Hepatocyte (in vitro differentiated cells): ENCODE measurements around the gene NKX1-1. TPM values are rescaled to one million over a fixed set of nuclear protein-coding genes. Genes with fewer than 3 reads are reported as not detected.

Experiments used
- DNase-seq: peaks from one replicate; pipeline ENCODE4 v3.0.0-alpha.2; 2016; ENCODE audit warnings: low spot score
- H2AFZ ChIP-seq: fragments of 200-600 bp; sonication (generic); 2 replicates; pipeline ENCODE4 v1.6.0; 2016; ENCODE audit warnings: antibody characterized with exemption, mild to moderate bottlenecking
- H3K27ac ChIP-seq: fragments of 200-600 bp; sonication (generic); 2 replicates; pipeline ENCODE4 v1.5.1; 2016; ENCODE audit warnings: mild to moderate bottlenecking
- H3K27me3 ChIP-seq: fragments of 200-600 bp; sonication (generic); 2 replicates; pipeline ENCODE4 v1.6.1; 2016
- H3K36me3 ChIP-seq: fragments of 200-600 bp; sonication (generic); replicated peaks from 2 replicates; pipeline ENCODE4 v1.5.1; 2016; ENCODE audit warnings: low read depth; ENCODE audit not compliant: insufficient read depth
- H3K4me1 ChIP-seq: fragments of 200-600 bp; sonication (generic); 2 replicates; pipeline ENCODE4 v1.5.1; 2016; ENCODE audit warnings: mild to moderate bottlenecking, moderate library complexity; ENCODE audit not compliant: insufficient read depth
- H3K4me2 ChIP-seq: fragments of 200-600 bp; sonication (generic); 2 replicates; pipeline ENCODE4 v1.6.0; 2016
- H3K4me3 ChIP-seq: fragments of 200-600 bp; sonication (generic); 2 replicates; pipeline ENCODE4 v1.5.1; 2016; ENCODE audit warnings: mild to moderate bottlenecking
- H3K79me2 ChIP-seq: fragments of 200-600 bp; sonication (generic); 2 replicates; pipeline ENCODE4 v1.6.0; 2017; ENCODE audit warnings: mild to moderate bottlenecking
- H3K9me2 ChIP-seq: fragments of 200-600 bp; sonication (generic); replicated peaks from 2 replicates; pipeline ENCODE4 v1.6.0; 2017; ENCODE audit warnings: mild to moderate bottlenecking; ENCODE audit not compliant: insufficient read depth
- H3K9me3 ChIP-seq: fragments of 200-600 bp; sonication (generic); 2 replicates; pipeline ENCODE4 v1.5.1; 2016; ENCODE audit warnings: low read depth, mild to moderate bottlenecking
- H4K20me1 ChIP-seq: fragments of 200-600 bp; sonication (generic); 2 replicates; pipeline ENCODE4 v1.6.0; 2016; ENCODE audit warnings: mild to moderate bottlenecking; ENCODE audit not compliant: insufficient read depth, poor library complexity, severe bottlenecking
- CTCF ChIP-seq: fragments of 200-600 bp; sonication (generic); IDR thresholded peaks from 2 replicates; pipeline ENCODE4 v1.5.1; 2016; ENCODE audit warnings: antibody characterized with exemption, mild to moderate bottlenecking; ENCODE audit not compliant: poor library complexity
- EZH2 ChIP-seq: fragments of 200-600 bp; sonication (generic); IDR thresholded peaks from 2 replicates; pipeline ENCODE4 v1.6.1; 2016; ENCODE audit warnings: antibody characterized with exemption, mild to moderate bottlenecking, borderline replicate concordance
- EZH2phosphoT487 ChIP-seq: fragments of 200-600 bp; sonication (generic); IDR thresholded peaks from one replicate; pipeline ENCODE4 v1.6.1; 2018; ENCODE audit warnings: antibody characterized with exemption, mild to moderate bottlenecking, low read depth, moderate library complexity; ENCODE audit not compliant: unreplicated experiment, severe bottlenecking
- WGBS: methylation state at CpG from one replicate; pipeline ENCODE4 v1.1.6; 2016; ENCODE audit warnings: low lambda C conversion rate; ENCODE audit errors: missing lambda C conversion rate; 5-methylcytosine and 5-hydroxymethylcytosine counted together
- polyA plus RNA-seq: library from polyadenylated mRNA; unstranded; fragments of >200 nt; fragmentation: Nextera tagmentation; extraction: Ambion mirVana; gene quantifications from 2 replicates; pipeline ENCODE4 v1.2.1, GENCODE V29; 2016
- total RNA-seq: library from RNA; depleted of rRNA; stranded (reverse); fragments of >200 nt; gene quantifications from 2 replicates; pipeline ENCODE4 v1.2.3, GENCODE V29; 2014

The NKX1-1 gene
- total and polyA plus RNA-seq, 2 experiments from 2014 or later, result not detected

GRCh38 chr4:1383728-1384591 lies 22.3 kb downstream of the NKX1-1 start:
- Histone ChIP-seq H3K27ac (no peak overlapping the region), H3K4me1 (no peaks in the 10 kb centered on the region), H2AFZ (no peak overlapping the region), H4K20me1 (no peaks in the 10 kb centered on the region), H3K9me2 (no peaks in the 10 kb centered on the region), H3K36me3 (no peaks in the 10 kb centered on the region), H3K27me3 (no peaks in the 10 kb centered on the region), H3K79me2 (no peaks in the 10 kb centered on the region), H3K4me2 (no peak overlapping the region), H3K9me3 (no peaks in the 10 kb centered on the region), H3K4me3 (no peak overlapping the region)
- no peak for DNase-seq
- no peak for TF ChIP-seq CTCF
- no peak for TF ChIP-seq EZH2phosphoT487
- TF ChIP-seq EZH2, result no peak
- WGBS, result 94% methylated on average over 32 of the region's 34 CpGs

GRCh38 chr4:1382776-1383727 lies 23.2 kb downstream of the NKX1-1 start:
- WGBS, result 94% methylated on average over 27 of the region's 27 CpGs
- no peaks in the 10 kb centered on the region for H3K27me3 ChIP-seq
- H2AFZ ChIP-seq, result no peak overlapping the region
- DNase-seq, result no peak
- H3K4me1 ChIP-seq, result no peaks in the 10 kb centered on the region
- H3K4me3 ChIP-seq, result no peak overlapping the region
- no peak overlapping the region for H3K27ac ChIP-seq
- H4K20me1 ChIP-seq, result no peaks in the 10 kb centered on the region
- H3K9me2 ChIP-seq, result no peaks in the 10 kb centered on the region
- no peaks in the 10 kb centered on the region for H3K9me3 ChIP-seq
- H3K36me3 ChIP-seq, result no peaks in the 10 kb centered on the region
- no peaks in the 10 kb centered on the region for H3K79me2 ChIP-seq
- H3K4me2 ChIP-seq, result no peak overlapping the region
- no peak for TF ChIP-seq EZH2
- TF ChIP-seq CTCF, result no peak
- no peak for TF ChIP-seq EZH2phosphoT487

- WGBS, result 97% methylated on average over 24 of the region's 24 CpGs
- no peak for DNase-seq
- H3K36me3 ChIP-seq, result no peaks in the 10 kb centered on the region
Measured at GRCh38 chr4:1381944-1382541, 24.2 kb downstream of the NKX1-1 start.

More at GRCh38 chr4:1381944-1382541, 24.2 kb downstream of the NKX1-1 start:
- Histone ChIP-seq H3K79me2 (no peaks in the 10 kb centered on the region), H3K27ac (no peak overlapping the region), H4K20me1 (no peaks in the 10 kb centered on the region), H3K9me3 (no peaks in the 10 kb centered on the region), H3K4me3 (no peak overlapping the region), H3K27me3 (no peaks in the 10 kb centered on the region), H3K4me2 (no peak overlapping the region), H2AFZ (no peak overlapping the region), H3K4me1 (no peaks in the 10 kb centered on the region), H3K9me2 (no peaks in the 10 kb centered on the region)
- TF ChIP-seq EZH2, result no peak
- no peak for TF ChIP-seq CTCF
- TF ChIP-seq EZH2phosphoT487, result no peak
